ENCODE results near the gene RPUSD3.

- TF ChIP-seq, protein P1, sequence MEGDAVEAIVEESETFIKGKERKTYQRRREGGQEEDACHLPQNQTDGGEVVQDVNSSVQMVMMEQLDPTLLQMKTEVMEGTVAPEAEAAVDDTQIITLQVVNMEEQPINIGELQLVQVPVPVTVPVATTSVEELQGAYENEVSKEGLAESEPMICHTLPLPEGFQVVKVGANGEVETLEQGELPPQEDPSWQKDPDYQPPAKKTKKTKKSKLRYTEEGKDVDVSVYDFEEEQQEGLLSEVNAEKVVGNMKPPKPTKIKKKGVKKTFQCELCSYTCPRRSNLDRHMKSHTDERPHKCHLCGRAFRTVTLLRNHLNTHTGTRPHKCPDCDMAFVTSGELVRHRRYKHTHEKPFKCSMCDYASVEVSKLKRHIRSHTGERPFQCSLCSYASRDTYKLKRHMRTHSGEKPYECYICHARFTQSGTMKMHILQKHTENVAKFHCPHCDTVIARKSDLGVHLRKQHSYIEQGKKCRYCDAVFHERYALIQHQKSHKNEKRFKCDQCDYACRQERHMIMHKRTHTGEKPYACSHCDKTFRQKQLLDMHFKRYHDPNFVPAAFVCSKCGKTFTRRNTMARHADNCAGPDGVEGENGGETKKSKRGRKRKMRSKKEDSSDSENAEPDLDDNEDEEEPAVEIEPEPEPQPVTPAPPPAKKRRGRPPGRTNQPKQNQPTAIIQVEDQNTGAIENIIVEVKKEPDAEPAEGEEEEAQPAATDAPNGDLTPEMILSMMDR (IDR thresholded peaks at IDR 0.05; ENCODE audit: insufficient read depth, low read length, poor library complexity, severe bottlenecking) = no peak
- no peak for TF ChIP-seq EZH2phosphoT487 (conservative IDR thresholded peaks at IDR 0.05; ENCODE audit: low read length)
Observed at GRCh38 chr3:9795207-9795606, 48.6 kb downstream of the RPUSD3 start.
